ENCODE results near the gene GCGR.
A peak's percentile ranks its signal among the peaks of the same experiment; 100 is the strongest.

GCGR gene

GRCh38 chr17:81824595-81824994, 20.6 kb downstream of the GCGR start:
- peaks cover 13% of the 10 kb centered on the region for H3K36me3 ChIP-seq (ENCODE audit: insufficient read depth, low read length)
- H3K9me3 ChIP-seq (replicated peaks; ENCODE audit: low read length): no peaks in the 10 kb centered on the region
- H3K27me3 ChIP-seq (ENCODE audit: control insufficient read depth, insufficient read depth, low read length): no peaks in the 10 kb centered on the region
- H3K4me3 ChIP-seq (ENCODE audit: low read length): no peak overlapping the region
- H3K9ac ChIP-seq (ENCODE audit: low read depth, low read length): no peak overlapping the region
- peaks cover 12% of the 10 kb centered on the region for H3K4me1 ChIP-seq (ENCODE audit: control insufficient read depth, insufficient read depth, low read length)
- no peak overlapping the region for H3K4me2 ChIP-seq (ENCODE audit: low read length)

- Histone ChIP-seq H3K4me1 (ENCODE audit: control insufficient read depth, insufficient read depth, low read length) (peaks cover 12% of the 10 kb centered on the region), H3K36me3 (ENCODE audit: insufficient read depth, low read length) (peaks cover 18% of the 10 kb centered on the region), H3K9me3 (replicated peaks; ENCODE audit: low read length) (no peaks in the 10 kb centered on the region), H3K4me3 (ENCODE audit: low read length) (no peak overlapping the region), H3K27me3 (ENCODE audit: control insufficient read depth, insufficient read depth, low read length) (no peaks in the 10 kb centered on the region), H3K4me2 (ENCODE audit: low read length) (no peak overlapping the region), H3K9ac (ENCODE audit: low read depth, low read length) (no peak overlapping the region)
Observed at GRCh38 chr17:81825841-81826466, 22.0 kb downstream of the GCGR start.

- no peak overlapping the region for H3K9ac ChIP-seq (ENCODE audit: low read depth, low read length)
Observed at GRCh38 chr17:81828656-81829055, 24.7 kb downstream of the GCGR start.

GRCh38 chr17:81829858-81830257, 25.9 kb downstream of the GCGR start:
- no peak overlapping the region for H3K4me2 ChIP-seq (ENCODE audit: low read length)
- no peaks in the 10 kb centered on the region for H3K9me3 ChIP-seq (replicated peaks; ENCODE audit: low read length)
- H3K27me3 ChIP-seq (ENCODE audit: control insufficient read depth, insufficient read depth, low read length): no peaks in the 10 kb centered on the region
- peaks cover 5% of the 10 kb centered on the region for H3K36me3 ChIP-seq (ENCODE audit: insufficient read depth, low read length)
- no peak overlapping the region for H3K9ac ChIP-seq (ENCODE audit: low read depth, low read length)
- peaks cover 22% of the 10 kb centered on the region for H3K4me1 ChIP-seq (ENCODE audit: control insufficient read depth, insufficient read depth, low read length)
- H3K4me3 ChIP-seq (ENCODE audit: low read length): no peak overlapping the region

More at GRCh38 chr17:81828656-81829055, 24.7 kb downstream of the GCGR start:
- Histone ChIP-seq H3K4me3 (ENCODE audit: low read length) (no peak overlapping the region), H3K36me3 (ENCODE audit: insufficient read depth, low read length) (peaks cover 5% of the 10 kb centered on the region), H3K9me3 (replicated peaks; ENCODE audit: low read length) (no peaks in the 10 kb centered on the region), H3K27me3 (ENCODE audit: control insufficient read depth, insufficient read depth, low read length) (no peaks in the 10 kb centered on the region), H3K4me1 (ENCODE audit: control insufficient read depth, insufficient read depth, low read length) (peaks cover 17% of the 10 kb centered on the region), H3K4me2 (ENCODE audit: low read length) (no peak overlapping the region)

- Histone ChIP-seq H3K4me1 (ENCODE audit: control insufficient read depth, insufficient read depth, low read length) (peaks cover 22% of the 10 kb centered on the region), H3K36me3 (ENCODE audit: insufficient read depth, low read length) (peaks cover 5% of the 10 kb centered on the region), H3K9ac (ENCODE audit: low read depth, low read length) (peak overlapping the region; percentile 97)
Observed at GRCh38 chr17:81831563-81831956, 27.6 kb downstream of the GCGR start.

GRCh38 chr17:81831957-81832607, 28.1 kb downstream of the GCGR start:
- Histone ChIP-seq H3K9ac (ENCODE audit: low read depth, low read length) (peak overlapping the region; percentile 97), H3K4me2 (ENCODE audit: low read length) (peak overlapping the region; percentile 93), H3K27me3 (ENCODE audit: control insufficient read depth, insufficient read depth, low read length) (no peaks in the 10 kb centered on the region), H3K36me3 (ENCODE audit: insufficient read depth, low read length) (peaks cover 5% of the 10 kb centered on the region), H3K4me3 (ENCODE audit: low read length) (peak overlapping the region; percentile 80), H3K9me3 (replicated peaks; ENCODE audit: low read length) (no peaks in the 10 kb centered on the region), H3K4me1 (ENCODE audit: control insufficient read depth, insufficient read depth, low read length) (peaks cover 22% of the 10 kb centered on the region)

More at GRCh38 chr17:81831563-81831956, 27.6 kb downstream of the GCGR start:
- H3K4me2 ChIP-seq (ENCODE audit: low read length): peak overlapping the region; percentile 93
- H3K4me3 ChIP-seq (ENCODE audit: low read length): peak overlapping the region; percentile 80
- no peaks in the 10 kb centered on the region for H3K9me3 ChIP-seq (replicated peaks; ENCODE audit: low read length)
- H3K27me3 ChIP-seq (ENCODE audit: control insufficient read depth, insufficient read depth, low read length): no peaks in the 10 kb centered on the region

GRCh38 chr17:81832608-81833159, 28.7 kb downstream of the GCGR start:
- H3K4me3 ChIP-seq (ENCODE audit: low read length): peak overlapping the region; percentile 80
- peaks cover 22% of the 10 kb centered on the region for H3K4me1 ChIP-seq (ENCODE audit: control insufficient read depth, insufficient read depth, low read length)

GRCh38 chr17:81833160-81833920, 29.4 kb downstream of the GCGR start, which contains the start of gene MCRIP1:
Gene MCRIP1 (minus strand): TSS chr17:81833291. CDS start chr17:81824506, 8,785 bp downstream.
- peaks cover 5% of the 10 kb centered on the region for H3K36me3 ChIP-seq (ENCODE audit: insufficient read depth, low read length)
- H3K4me2 ChIP-seq (ENCODE audit: low read length): peak within 1 kb of the TSS; percentile 93
- no peaks in the 10 kb centered on the region for H3K27me3 ChIP-seq (ENCODE audit: control insufficient read depth, insufficient read depth, low read length)
- peak within 1 kb of the TSS; percentile 80 for H3K4me3 ChIP-seq (ENCODE audit: low read length)
- H3K9me3 ChIP-seq (replicated peaks; ENCODE audit: low read length): no peaks in the 10 kb centered on the region
- H3K4me1 ChIP-seq (ENCODE audit: control insufficient read depth, insufficient read depth, low read length): peaks cover 22% of the 10 kb centered on the region
- H3K9ac ChIP-seq (ENCODE audit: low read depth, low read length): peak within 1 kb of the TSS; percentile 99

More at GRCh38 chr17:81832608-81833159, 28.7 kb downstream of the GCGR start:
- no peaks in the 10 kb centered on the region for H3K27me3 ChIP-seq (ENCODE audit: control insufficient read depth, insufficient read depth, low read length)
- H3K9ac ChIP-seq (ENCODE audit: low read depth, low read length): peak overlapping the region; percentile 97
- H3K4me2 ChIP-seq (ENCODE audit: low read length): peak overlapping the region; percentile 93
- peaks cover 5% of the 10 kb centered on the region for H3K36me3 ChIP-seq (ENCODE audit: insufficient read depth, low read length)
- no peaks in the 10 kb centered on the region for H3K9me3 ChIP-seq (replicated peaks; ENCODE audit: low read length)

GRCh38 chr17:81833921-81834830, 30.2 kb downstream of the GCGR start:
- H3K4me2 ChIP-seq (ENCODE audit: low read length): peak overlapping the region; percentile 88
- H3K9me3 ChIP-seq (replicated peaks; ENCODE audit: low read length): no peaks in the 10 kb centered on the region

GRCh38 chr17:81834831-81835267, 30.9 kb downstream of the GCGR start, which contains the start of gene PPP1R27:
Gene PPP1R27 (minus strand): TSS chr17:81835050. CDS start chr17:81834953, 97 bp downstream.
- H3K4me1 ChIP-seq (ENCODE audit: control insufficient read depth, insufficient read depth, low read length): peaks cover 22% of the 10 kb centered on the region

More at GRCh38 chr17:81833921-81834830, 30.2 kb downstream of the GCGR start:
- Histone ChIP-seq H3K4me1 (ENCODE audit: control insufficient read depth, insufficient read depth, low read length) (peaks cover 22% of the 10 kb centered on the region), H3K27me3 (ENCODE audit: control insufficient read depth, insufficient read depth, low read length) (no peaks in the 10 kb centered on the region), H3K9ac (ENCODE audit: low read depth, low read length) (peak overlapping the region; percentile 99), H3K36me3 (ENCODE audit: insufficient read depth, low read length) (peaks cover 5% of the 10 kb centered on the region), H3K4me3 (ENCODE audit: low read length) (peak overlapping the region; percentile 80)

More at GRCh38 chr17:81834831-81835267, 30.9 kb downstream of the GCGR start, which contains the start of gene PPP1R27:
- Histone ChIP-seq H3K9me3 (replicated peaks; ENCODE audit: low read length) (no peaks in the 10 kb centered on the region), H3K4me2 (ENCODE audit: low read length) (peak within 1 kb of the TSS; percentile 88), H3K36me3 (ENCODE audit: insufficient read depth, low read length) (peaks cover 3% of the 10 kb centered on the region), H3K27me3 (ENCODE audit: control insufficient read depth, insufficient read depth, low read length) (no peaks in the 10 kb centered on the region), H3K9ac (ENCODE audit: low read depth, low read length) (peak within 1 kb of the TSS; percentile 99), H3K4me3 (ENCODE audit: low read length) (peak within 1 kb of the TSS; percentile 80)

Data from skeletal muscle satellite cell (primary cell).